ENCODE results near the gene BID.
"Not testable (repeated sequence)": the region's sequence is repeated elsewhere in the genome, so short reads cannot be mapped to it uniquely, and the experiment has no call there.

The BID gene

GRCh38 chr22:17698276-17698675, 76.0 kb downstream of the BID start:
- not testable (repeated sequence) for DNase-seq

- not testable (repeated sequence) for DNase-seq
Measured at GRCh38 chr22:17697196-17697595, 77.1 kb downstream of the BID start.

DNA sequence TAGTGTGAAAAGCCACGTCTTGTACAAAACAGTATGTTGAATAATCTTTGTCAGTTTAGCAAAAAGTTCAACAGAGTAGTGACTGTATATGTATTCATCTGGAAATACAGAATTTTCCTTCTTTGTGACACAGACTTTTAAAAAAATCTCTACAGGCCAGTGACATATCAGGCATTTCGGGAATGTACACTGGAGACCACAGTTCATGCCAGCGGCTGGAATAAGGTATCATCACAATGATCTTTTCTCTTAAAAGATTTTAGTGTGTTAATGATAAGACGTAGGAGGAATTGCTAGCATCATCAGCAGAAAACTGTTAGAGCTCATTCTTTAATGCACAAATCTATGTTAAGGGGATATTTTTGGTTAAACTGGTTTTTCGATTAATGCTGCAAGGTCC, 78.3 kb downstream of the BID start:
- DNase-seq: no peak

GRCh38 chr22:17694752-17695151, 79.5 kb downstream of the BID start:
- no peak for DNase-seq

DNA sequence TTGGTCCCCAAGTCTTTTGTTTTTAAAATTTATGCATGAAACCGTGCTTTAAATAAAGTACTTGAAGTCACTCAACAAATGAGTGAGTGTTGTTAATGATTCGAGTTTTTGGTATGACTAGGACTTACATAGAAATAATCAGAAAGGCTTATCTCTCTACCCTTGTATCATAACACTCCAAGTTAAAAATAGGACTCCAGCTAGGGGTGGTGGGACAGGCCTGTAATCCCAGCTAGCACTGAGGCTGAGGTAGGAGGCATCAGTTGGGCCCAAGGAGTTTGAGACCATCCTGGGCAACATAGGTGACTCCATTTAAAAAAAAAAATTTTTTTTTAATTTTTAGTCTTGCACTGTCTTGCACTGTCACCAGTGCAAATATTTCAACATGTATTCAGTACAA, 80.1 kb downstream of the BID start:
- no peak for DNase-seq

DNA sequence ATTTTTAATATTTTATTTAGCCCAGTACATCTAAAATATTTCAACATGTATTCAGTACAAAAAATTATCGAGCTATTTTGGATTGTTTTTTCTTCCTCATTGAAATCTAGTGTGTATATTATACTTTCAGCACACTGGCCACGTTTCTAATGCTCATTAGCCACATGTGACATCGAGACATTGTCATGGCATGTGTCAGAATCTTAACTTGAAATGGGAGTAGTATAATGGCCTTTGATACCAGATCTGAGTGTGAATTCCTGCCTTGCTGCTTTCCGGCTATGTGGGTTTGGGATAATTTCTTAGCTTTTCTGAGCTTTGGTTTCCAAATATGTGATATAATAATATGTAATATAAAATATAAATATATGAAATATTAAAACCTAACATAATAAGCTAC, 81.4 kb downstream of the BID start:
- no peak for DNase-seq

- no peak for DNase-seq
Measured at GRCh38 chr22:17684245-17684644, 90.0 kb downstream of the BID start.
